ENCODE results near the gene CCDC60. TPM values are rescaled to one million over a fixed set of nuclear protein-coding genes. Genes with fewer than 3 reads are reported as not detected.

Gene CCDC60
- polyA plus RNA-seq, 3 donors = not detected

- no peak overlapping the region for H3K4me3 ChIP-seq (replicated peaks in 1 of 3; ENCODE audit: low read depth in 2 of 3, low read length in 3 of 3)
- H3K9ac ChIP-seq (ENCODE audit: insufficient read depth, low read length, poor library complexity, severe bottlenecking) = no peak overlapping the region
- WGBS (ENCODE audit: insufficient coverage) = 88% methylated on average over 5 of the region's 8 CpGs
- H3K36me3 ChIP-seq (replicated peaks in 1 of 2; ENCODE audit: control insufficient read depth in 1 of 2, insufficient read depth in 2 of 2, low read length in 2 of 2) = no peaks in the 10 kb centered on the region
- H2AFZ ChIP-seq (ENCODE audit: insufficient read depth, low read depth, low read length, poor library complexity, severe bottlenecking) = no peak overlapping the region
- no peaks in the 10 kb centered on the region for H3K27me3 ChIP-seq (ENCODE audit: control insufficient read depth in 2 of 2, insufficient read depth in 2 of 2, low read length in 2 of 2)
- Mint-ChIP-seq H3K36me3 (no peaks in the 10 kb centered on the region), H3K27ac (no peak overlapping the region), H3K27me3 (ENCODE audit: low read depth in 3 of 3) (peaks cover 1 to 9% (median 2%) of the 10 kb centered on the region in 3 donors), H3K9me3 (no peaks in the 10 kb centered on the region), H3K4me1 (peaks cover 2% of the 10 kb centered on the region), H3K4me3 (no peak overlapping the region)
- H3K27ac ChIP-seq (ENCODE audit: low read depth in 1 of 2, low read length in 2 of 2) = no peak overlapping the region
- H4K20me1 ChIP-seq (ENCODE audit: insufficient read depth, low read length) = no peaks in the 10 kb centered on the region
- intact Hi-C loops (cut with micrococcal nuclease) = no loop called here
- no peaks in the 10 kb centered on the region for H3K9me3 ChIP-seq (replicated peaks in 1 of 2; ENCODE audit: control insufficient read depth in 1 of 2, insufficient read depth in 1 of 2, low read length in 2 of 2)
- H3K79me2 ChIP-seq (ENCODE audit: insufficient read depth, low read length) = no peaks in the 10 kb centered on the region
- no peak for TF ChIP-seq CTCF (IDR thresholded peaks at IDR 0.05)
- DNase-seq = no peak
- H3K4me2 ChIP-seq (replicated peaks; ENCODE audit: extremely low read depth, low read length, poor library complexity, severe bottlenecking) = no peak overlapping the region
- H3K4me1 ChIP-seq (ENCODE audit: control insufficient read depth in 1 of 2, insufficient read depth in 2 of 2, low read length in 2 of 2) = no peaks in the 10 kb centered on the region
These were observed 113.1 kb downstream of the CCDC60 start for GRCh38 chr12:119447618-119448017.

GRCh38 chr12:119448611-119449131, 114.1 kb downstream of the CCDC60 start:
- H3K9ac ChIP-seq (ENCODE audit: insufficient read depth, low read length, poor library complexity, severe bottlenecking) = no peak overlapping the region
- H3K4me3 ChIP-seq (replicated peaks in 1 of 3; ENCODE audit: low read depth in 2 of 3, low read length in 3 of 3) = no peak overlapping the region
- H3K27me3 Mint-ChIP-seq (ENCODE audit: low read depth in 3 of 3) = peaks cover 2 to 8% (median 2%) of the 10 kb centered on the region in 3 donors
- H3K79me2 ChIP-seq (ENCODE audit: insufficient read depth, low read length) = no peaks in the 10 kb centered on the region
- DNase-seq = no peak
- no CpG with 5 or more reads among the region's 5 CpGs for WGBS (ENCODE audit: insufficient coverage)
- no peaks in the 10 kb centered on the region for H4K20me1 ChIP-seq (ENCODE audit: insufficient read depth, low read length)
- no peaks in the 10 kb centered on the region for H3K4me1 ChIP-seq (ENCODE audit: control insufficient read depth in 1 of 2, insufficient read depth in 2 of 2, low read length in 2 of 2)
- intact Hi-C loops (cut with micrococcal nuclease) = no loop called here
- no peak overlapping the region for H3K27ac ChIP-seq (ENCODE audit: low read depth in 1 of 2, low read length in 2 of 2)
- peaks cover 2% of the 10 kb centered on the region for H3K4me1 Mint-ChIP-seq
- H3K36me3 Mint-ChIP-seq = no peaks in the 10 kb centered on the region
- no peaks in the 10 kb centered on the region for H3K9me3 ChIP-seq (replicated peaks in 1 of 2; ENCODE audit: control insufficient read depth in 1 of 2, insufficient read depth in 1 of 2, low read length in 2 of 2)
- no peak for TF ChIP-seq CTCF (IDR thresholded peaks at IDR 0.05)
- no peak overlapping the region for H3K4me2 ChIP-seq (replicated peaks; ENCODE audit: extremely low read depth, low read length, poor library complexity, severe bottlenecking)
- H3K27me3 ChIP-seq (ENCODE audit: control insufficient read depth in 2 of 2, insufficient read depth in 2 of 2, low read length in 2 of 2) = no peaks in the 10 kb centered on the region
- no peaks in the 10 kb centered on the region for H3K9me3 Mint-ChIP-seq
- no peak overlapping the region for H3K27ac Mint-ChIP-seq
- no peak overlapping the region for H2AFZ ChIP-seq (ENCODE audit: insufficient read depth, low read depth, low read length, poor library complexity, severe bottlenecking)
- H3K36me3 ChIP-seq (replicated peaks in 1 of 2; ENCODE audit: control insufficient read depth in 1 of 2, insufficient read depth in 2 of 2, low read length in 2 of 2) = no peaks in the 10 kb centered on the region
- H3K4me3 Mint-ChIP-seq = no peak overlapping the region

All from CD14-positive monocyte (primary cell).